A549 (cell line): Measurements from ENCODE around the gene CPSF4.

Experiments
- CEBPB ChIP-seq, 2 experiments: fragments of >200 bp in 1 of 2; sonication (Bioruptor Twin) in 1 of 2; formaldehyde crosslinking in 1 of 2; IDR thresholded peaks; 2 replicates each; pipeline ENCODE4 v1.6.1; 2012 to 2016
- CTCF ChIP-seq: fragments of >200 bp; sonication (Bioruptor Twin); formaldehyde crosslinking; IDR thresholded peaks from 3 replicates; pipeline ENCODE4 v1.5.1; 2016
- EP300 ChIP-seq, 2 experiments: fragments of >200 bp; sonication (Bioruptor Twin); formaldehyde crosslinking; IDR thresholded peaks; 2 replicates in 1 of 2; 3 replicates in 1 of 2; pipeline ENCODE4 v1.6.1; 2016 to 2017
- FOSL2 ChIP-seq, 2 experiments: fragments of 450-650 bp in 1 of 2; fragments of >200 bp in 1 of 2; sonication (Bioruptor Twin) in 1 of 2; formaldehyde crosslinking; IDR thresholded peaks; 2 replicates each; pipeline versions ENCODE4 v1.5.0 to v1.6.1; 2016 to 2020; ENCODE audit warnings: mild to moderate bottlenecking in 1 of 2, moderate library complexity in 1 of 2
- HES2 ChIP-seq: fragments of >200 bp; sonication (Bioruptor Twin); formaldehyde crosslinking; IDR thresholded peaks from 2 replicates; pipeline ENCODE4 v1.6.1; 2016
- NFE2L2 ChIP-seq: fragments of 150-350 bp; conservative IDR thresholded peaks from 2 replicates; pipeline ENCODE4 v1.6.1; 2014; ENCODE audit warnings: low read length
- NPAS2 ChIP-seq: fragments of 250-450 bp; sonication (Bioruptor Pico); IDR thresholded peaks from 2 replicates; pipeline ENCODE4 v1.8.0; 2022; ENCODE audit warnings: mild to moderate bottlenecking, moderate library complexity, borderline replicate concordance
- POLR2A ChIP-seq: IDR thresholded peaks from 2 replicates; pipeline ENCODE4 v1.6.1; 2012; ENCODE audit warnings: mild to moderate bottlenecking, low read length
- RAD21 ChIP-seq, 2 experiments: fragments of >200 bp in 1 of 2; sonication (Bioruptor Twin) in 1 of 2; formaldehyde crosslinking in 1 of 2; IDR thresholded peaks in 1 of 2; conservative IDR thresholded peaks in 1 of 2; 2 replicates in 1 of 2; 3 replicates in 1 of 2; pipeline ENCODE4 v1.6.1; 2012 to 2018; ENCODE audit warnings: inconsistent platforms in 1 of 2
- RARB ChIP-seq: fragments of 250-450 bp; sonication (Bioruptor Pico); IDR thresholded peaks from 2 replicates; pipeline ENCODE4 v1.8.0; 2021; ENCODE audit warnings: mild to moderate bottlenecking, moderate library complexity
- REST ChIP-seq: fragments of 200-600 bp; sonication (generic); IDR thresholded peaks from 2 replicates; pipeline ENCODE4 v1.6.1; 2016; ENCODE audit warnings: antibody characterized with exemption, mild to moderate bottlenecking, moderate library complexity
- USF2 ChIP-seq: fragments of 450-650 bp; IDR thresholded peaks from 2 replicates; pipeline ENCODE4 v1.6.1; 2014; ENCODE audit warnings: antibody characterized with exemption
- ZFP36 ChIP-seq: fragments of 450-650 bp; IDR thresholded peaks from 2 replicates; pipeline ENCODE4 v1.6.1; 2014; ENCODE audit warnings: borderline replicate concordance; ENCODE audit not compliant: partially characterized antibody

GRCh38 chr7:99448855-99449254, 10.1 kb downstream of the CPSF4 start:
- TF ChIP-seq FOSL2 (IDR thresholded peaks at IDR 0.05) (no peak), FOSL2 (CRISPR knock-in tag; IDR thresholded peaks at IDR 0.05) (no peak), RAD21 (conservative IDR thresholded peaks at IDR 0.05 in 1 of 2, IDR thresholded peaks at IDR 0.05 in 1 of 2) (no peak), NFE2L2 (no peak), POLR2A (no peak), CTCF (no peak), CEBPB (IDR thresholded peaks at IDR 0.05) (no peak), EP300 (IDR thresholded peaks at IDR 0.05) (no peak), REST (no peak), ZFP36 (no peak), USF2 (no peak), HES2 (no peak), NPAS2 (CRISPR knock-in tag) (no peak), RARB (no peak)
